Stimulated activated CD4-positive, alpha-beta T cell treated with anti-CD3 and anti-CD28 coated beads, Interleukin-1b, Interleukin-23, amount 100 ng/mL, for 1 hour (primary cell): Measurements from ENCODE around the gene BFSP1.

Source experiments
- DNase-seq, 2 donors: peaks; one replicate each; pipeline ENCODE4 v3.0.0-alpha.2; 2020; ENCODE audit warnings: low read depth in 2 of 2

Gene BFSP1

DNA sequence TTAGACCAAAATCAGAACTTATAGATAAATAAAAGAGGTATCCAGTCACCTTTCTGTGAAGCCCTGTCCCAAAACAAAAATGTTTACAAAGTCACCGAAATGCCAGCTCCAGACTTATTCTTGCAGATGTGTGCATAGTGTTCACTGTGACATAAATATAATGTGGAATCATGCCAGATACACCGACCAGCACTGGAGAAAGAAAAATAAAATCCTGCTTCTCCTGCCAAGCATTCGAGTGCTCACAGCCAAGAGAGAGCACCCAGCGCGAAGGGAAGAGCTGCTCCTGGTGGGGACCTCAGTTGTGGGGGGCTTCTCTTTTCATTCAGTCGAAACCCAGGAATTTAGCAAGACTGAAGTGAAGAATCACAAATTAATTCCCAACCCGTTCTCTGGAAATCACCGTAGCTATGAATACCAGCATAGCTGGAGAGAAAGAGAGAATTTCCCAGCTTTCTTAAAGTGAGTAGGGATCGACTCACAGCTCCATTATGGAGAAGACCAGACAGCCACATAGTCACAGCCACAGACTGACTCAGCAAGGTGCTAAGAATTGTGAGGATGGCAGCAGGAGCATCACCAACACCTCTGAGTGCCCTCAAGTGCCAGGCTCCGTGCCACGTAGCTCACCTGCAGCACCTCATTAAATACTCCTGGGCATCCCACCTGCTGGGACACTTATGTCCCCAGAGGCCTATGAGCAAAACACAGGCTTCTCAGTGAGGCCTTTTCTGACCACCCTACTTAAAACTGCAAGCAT lies 33.2 kb downstream of the BFSP1 start:
- DNase-seq: no peak

DNA sequence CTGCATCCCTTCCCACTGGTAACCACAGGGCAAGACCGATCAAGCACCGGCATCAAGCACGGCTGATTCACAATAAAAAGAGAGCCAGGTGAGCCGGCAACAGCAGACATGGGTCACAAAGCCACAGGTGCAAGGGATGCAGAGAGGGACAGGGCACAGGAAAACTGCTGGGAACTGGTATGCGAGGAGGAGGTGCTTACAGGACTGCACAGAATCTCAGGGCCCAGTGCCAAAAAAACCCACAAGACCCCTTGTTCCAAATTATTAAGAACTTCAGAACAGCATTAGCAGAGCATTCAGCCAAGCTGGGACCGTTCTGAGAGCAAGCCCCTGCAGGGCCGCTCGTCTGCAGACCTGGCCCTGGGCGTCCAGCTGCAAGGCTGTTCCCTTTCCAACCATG lies 35.4 kb downstream of the BFSP1 start:
- no peak for DNase-seq

DNA sequence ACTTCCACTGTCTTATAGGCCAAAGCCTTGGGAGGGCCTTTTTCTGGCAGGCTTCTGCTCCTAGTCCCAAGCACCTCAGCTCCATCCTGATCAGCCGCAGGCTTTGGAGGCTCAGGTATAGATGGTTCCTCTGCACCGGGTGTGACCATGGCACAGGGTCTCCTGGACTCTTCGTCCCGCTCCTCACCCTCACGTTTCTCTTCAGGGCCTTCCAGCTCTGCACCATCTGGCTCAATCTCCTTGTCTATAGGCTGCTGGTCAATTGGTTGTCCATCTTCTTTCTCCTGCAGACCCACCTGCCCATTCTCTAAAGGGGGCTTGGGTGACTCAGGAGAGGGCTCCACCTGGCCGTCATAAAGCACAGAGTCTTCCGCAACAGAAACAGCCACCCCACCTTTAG lies 37.0 kb downstream of the BFSP1 start:
- DNase-seq: no peak

DNA sequence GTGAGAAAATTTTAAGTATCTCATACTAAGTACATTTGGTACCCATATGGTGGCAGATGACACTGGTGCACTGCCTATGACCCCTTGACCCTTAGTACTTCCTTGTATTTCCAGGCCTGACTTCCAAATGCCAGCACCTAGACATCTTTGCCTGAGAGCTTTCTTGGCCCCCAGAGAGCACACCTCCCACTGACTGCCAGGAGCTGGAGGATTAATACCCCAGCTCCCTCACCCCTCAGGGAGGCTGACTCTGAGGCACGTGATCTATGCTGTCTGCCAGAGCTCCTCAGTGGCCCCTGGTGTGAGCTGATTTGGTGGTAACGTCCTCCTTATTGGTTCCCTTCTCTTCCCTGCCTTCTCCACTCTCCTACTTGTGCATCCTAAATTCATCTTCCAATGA lies 38.0 kb downstream of the BFSP1 start:
- no peak for DNase-seq

DNA sequence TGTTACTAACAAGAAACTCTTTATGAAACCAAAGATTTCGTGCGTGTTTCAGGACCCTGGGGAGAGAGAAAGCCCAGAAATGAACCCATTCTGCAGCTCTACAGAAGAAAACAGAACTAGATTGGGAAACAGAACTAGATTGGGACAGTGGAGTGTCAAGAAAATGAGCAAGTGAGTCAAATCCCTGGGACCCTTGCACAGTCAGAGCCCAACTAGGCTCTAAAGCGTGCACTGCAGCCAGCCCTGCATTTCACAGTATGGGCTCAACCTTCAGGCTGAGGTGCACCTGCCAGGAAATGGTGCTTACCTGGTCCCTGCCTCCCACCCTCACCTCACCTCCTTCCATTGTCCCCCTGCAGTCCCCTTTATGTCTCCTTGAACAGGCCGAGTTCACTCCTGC lies 39.7 kb downstream of the BFSP1 start:
- no peak for DNase-seq

DNA sequence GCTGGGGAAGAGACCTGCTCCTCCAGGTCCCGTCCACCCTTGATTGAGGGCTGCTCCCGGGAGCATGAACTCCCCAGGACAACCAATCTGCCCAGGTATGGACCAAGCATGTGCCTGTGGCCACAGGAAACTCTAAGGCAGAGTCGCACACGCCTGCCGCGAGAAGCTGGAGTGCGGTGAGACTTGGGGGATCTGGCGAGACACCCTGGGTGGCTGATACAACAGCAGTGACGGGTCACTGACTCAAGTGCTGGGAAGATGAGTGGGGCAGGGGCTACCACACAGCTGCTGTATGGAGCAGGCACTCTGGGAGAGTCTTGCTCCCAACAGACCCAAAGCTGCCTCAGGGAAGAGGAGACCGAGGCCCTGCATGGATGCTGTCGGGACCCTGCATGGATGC lies 40.1 kb downstream of the BFSP1 start:
- DNase-seq: no peak

DNA sequence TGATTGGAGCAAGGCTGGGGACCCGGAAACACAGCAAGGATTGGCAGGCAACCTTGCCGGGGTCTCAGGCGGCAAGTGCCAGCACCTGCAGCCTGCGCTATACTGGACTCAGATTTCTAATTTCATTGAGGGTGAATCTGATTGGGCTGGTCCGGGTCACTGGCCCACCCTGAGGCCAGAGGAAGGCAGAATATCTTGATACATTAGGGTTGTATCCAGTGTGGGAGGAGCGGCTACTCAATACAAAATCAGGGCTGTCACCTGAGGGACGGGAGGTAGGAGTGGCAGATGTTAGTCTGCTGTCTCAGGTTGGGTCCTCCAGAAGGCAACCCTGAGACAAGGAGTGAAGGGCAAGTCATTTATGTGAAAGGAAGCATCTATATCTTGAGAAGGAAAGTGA lies 40.7 kb downstream of the BFSP1 start:
- DNase-seq: no peak

DNA sequence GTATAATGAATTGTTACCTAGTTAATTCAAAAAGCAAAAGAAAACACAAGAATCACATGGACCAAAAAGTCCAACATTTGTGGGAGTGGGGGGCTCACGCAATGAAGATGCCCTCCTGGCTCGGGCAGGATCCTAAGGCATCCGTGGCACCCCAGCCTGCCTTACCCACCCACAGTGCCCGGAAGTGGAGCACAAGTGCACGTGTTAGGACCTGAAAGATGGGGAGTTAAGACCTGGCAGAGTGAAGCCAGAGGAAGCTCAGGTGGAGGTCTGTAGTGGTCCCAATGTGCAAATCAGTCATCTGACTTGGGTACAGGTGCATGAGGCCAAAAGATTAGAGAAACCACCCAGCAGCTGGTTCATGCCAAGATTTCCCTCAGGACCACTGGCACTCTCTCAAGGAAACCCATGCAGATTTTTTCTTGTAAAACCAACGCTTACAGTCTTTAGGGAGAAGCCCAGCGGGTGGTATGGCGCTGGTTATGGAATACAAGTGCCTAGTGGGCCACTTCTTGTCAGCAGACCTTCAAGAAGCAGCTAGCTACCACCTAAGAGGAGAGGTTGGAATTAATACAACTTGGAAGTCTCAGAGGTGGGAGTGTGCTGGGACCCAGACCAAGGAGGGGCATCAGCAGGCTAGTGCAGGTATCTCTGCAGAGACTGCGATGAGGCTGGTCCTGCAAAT lies 42.1 kb downstream of the BFSP1 start:
- DNase-seq: no peak

DNA sequence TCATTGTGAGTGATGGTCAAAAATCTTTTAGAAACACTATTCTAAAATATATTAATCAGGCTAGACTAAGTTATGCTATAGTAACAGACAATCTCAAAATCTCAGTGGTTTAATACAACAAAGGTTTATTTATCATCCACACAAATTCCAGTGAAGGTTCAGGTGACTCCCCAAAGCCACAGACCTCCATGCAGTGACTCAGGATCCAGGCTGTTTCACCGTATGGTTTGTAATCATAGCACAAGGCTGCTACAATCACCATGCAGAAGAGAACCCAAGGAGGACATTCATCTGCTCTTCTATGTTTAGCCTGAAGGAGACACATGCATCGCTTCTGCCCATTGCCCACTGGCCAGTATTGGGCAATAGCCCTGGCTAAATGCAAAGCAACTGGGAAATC lies 46.2 kb downstream of the BFSP1 start:
- no peak for DNase-seq

DNA sequence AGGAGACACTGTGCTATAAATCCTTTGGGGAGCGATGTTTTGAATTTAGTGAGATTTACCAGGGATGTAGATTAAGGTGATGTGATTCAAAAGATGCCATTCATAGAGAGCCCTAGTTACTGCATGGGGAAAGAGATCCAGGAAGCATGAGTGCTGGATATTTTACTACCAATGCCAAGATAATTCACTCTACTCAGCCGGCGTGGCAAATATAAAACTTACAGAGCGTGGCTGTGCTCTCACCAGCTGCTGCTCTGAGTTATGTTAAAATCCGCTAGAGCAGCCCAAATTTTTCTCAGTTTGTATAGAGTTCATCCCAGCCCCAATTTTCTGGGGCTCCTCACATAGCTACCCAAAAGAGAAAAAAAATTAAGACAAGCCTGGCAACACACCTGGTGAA lies 48.6 kb downstream of the BFSP1 start:
- DNase-seq: no peak

DNA sequence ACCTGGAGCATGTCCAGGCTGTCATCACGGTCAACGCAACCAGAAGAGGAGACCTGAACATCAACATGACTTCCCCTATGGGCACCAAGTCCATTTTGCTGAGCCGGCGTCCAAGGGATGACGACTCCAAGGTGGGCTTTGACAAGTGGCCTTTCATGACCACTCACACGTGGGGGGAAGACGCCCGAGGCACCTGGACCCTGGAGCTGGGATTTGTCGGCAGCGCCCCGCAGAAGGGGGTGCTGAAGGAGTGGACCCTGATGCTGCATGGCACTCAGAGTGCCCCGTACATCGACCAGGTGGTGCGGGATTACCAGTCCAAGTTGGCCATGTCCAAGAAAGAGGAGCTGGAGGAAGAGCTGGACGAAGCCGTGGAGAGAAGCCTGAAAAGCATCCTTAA lies 49.5 kb downstream of the BFSP1 start:
- DNase-seq: no peak

DNA sequence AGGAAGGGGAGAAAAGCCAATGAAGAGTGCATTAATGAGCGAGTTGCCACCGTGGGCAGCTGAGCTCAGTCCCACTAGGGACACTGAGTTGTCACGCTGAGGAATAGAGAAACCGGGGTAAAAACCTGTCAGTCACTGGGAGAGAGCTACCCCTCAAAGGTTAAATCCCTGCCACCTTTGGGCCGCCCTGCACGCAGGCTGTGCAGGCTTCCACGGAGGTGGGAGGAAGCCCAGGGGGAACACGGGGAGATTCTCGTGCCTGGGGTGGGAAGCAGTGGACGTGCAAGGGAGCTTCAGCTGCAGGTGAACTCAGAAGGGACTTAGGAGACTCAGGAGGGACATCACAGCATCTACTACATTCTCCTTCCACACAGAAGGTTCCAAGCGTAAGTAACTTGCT lies 50.5 kb downstream of the BFSP1 start:
- DNase-seq: no peak

DNA sequence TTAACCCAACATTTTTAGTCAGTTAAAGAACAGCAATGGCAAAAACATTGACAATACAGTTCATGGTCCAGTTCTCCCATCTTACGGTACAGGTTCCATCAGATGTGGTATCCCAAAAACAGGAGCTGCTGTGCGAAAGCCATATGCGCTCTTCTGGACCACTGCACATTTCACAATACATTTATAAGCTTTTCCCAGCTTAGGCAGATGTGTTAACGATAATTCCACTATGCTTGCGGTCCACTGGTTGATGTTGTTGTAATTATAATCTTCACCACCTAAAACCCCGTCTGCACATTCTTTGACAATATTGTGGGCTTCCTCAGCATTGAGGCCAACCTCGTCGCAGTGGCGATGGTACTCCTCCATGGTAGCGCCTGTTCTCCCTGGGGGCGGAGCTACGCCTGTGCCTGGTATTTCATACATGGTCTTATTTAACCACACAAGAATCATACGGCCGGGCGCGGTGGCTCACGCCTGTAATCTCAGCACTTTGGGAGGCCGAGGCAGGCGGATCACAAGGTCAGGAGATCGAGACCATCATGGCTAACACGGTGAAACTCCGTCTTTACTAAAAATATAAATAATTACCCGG lies 52.0 kb downstream of the BFSP1 start:
- no peak for DNase-seq

DNA sequence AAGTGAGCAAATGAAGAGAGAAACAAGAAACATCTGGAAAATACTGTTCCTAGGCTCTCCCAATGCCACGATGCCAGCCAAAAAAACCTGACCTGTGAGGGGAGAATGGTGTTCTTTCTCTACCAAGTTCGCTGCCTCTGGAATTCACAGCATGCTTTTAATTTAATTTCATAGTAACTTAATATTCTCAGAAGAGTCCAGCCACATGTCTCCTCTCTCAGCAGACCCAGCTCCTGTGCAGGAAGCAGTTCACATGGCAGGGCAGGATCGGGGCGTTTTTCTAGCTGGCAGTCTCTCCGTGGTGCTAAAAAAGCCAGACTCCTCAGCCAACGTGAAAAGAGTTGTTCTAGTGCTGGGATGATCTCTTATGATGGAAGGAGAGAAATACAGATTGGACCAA lies 57.5 kb downstream of the BFSP1 start:
- DNase-seq: no peak

DNA sequence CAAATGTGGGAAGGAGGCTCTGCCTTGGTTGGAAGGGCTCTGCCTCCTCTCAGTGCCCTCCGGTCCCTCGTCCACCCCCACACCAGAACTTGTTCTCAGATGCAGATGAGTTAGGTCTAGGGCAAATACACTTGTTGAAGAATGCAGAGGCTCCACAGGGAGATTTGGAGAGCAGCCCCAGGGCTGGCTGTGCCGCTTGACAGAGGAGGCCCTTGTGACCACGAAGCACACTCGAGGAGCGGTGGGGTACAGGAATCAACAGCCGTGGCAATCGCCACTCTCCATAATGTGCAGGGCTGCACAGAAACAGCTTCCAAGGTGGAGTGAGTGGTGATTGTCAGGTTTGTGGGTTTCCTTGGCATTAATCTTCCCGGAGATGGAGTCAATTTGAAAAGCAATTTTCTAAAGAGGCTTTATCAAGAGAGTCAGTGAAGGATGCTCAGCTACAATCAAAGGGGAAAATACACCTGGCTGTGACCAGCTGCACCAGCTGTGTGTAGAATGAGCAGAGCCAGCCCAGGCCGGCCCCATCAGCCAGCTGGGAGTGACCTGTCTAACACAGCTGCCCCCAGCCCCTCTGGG lies 59.5 kb downstream of the BFSP1 start:
- DNase-seq: no peak

DNA sequence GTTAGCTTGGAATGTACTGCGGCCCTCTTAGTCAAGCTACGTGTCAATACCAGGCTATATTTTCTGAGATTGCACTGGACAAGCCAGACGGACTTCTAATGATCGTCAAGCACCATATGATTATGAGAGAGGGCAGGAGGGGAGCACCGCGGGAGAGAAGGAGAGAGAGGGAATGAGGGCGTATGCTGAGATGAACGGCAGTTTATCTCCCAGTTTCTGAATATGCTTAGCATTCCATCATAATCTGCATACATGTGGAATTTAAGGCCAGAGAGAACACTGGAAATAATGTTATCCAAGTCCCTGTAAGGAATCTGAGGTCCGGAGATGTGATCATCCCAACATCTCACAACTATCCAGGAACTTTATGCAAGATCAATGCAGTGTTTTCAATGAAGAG lies 60.2 kb downstream of the BFSP1 start:
- no peak for DNase-seq

DNA sequence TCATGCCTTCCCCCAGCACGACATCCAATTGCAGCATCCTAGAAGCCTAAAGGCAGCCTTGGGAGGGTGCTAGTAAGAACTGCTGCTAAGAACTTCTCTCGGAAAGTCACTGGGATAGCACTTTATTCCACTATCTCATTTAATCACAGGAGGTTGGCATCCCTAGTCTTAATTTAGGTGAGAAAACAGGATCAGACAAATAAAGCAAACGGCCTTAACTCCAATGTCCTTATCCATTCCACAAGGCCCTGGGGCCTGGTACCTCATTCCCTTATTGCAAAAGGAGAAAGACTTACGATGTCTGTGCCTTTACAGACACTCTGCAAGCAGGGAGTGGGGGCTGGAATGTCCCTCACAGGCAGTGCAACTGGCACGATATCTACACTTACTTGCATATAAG lies 60.7 kb downstream of the BFSP1 start:
- DNase-seq: no peak

DNA sequence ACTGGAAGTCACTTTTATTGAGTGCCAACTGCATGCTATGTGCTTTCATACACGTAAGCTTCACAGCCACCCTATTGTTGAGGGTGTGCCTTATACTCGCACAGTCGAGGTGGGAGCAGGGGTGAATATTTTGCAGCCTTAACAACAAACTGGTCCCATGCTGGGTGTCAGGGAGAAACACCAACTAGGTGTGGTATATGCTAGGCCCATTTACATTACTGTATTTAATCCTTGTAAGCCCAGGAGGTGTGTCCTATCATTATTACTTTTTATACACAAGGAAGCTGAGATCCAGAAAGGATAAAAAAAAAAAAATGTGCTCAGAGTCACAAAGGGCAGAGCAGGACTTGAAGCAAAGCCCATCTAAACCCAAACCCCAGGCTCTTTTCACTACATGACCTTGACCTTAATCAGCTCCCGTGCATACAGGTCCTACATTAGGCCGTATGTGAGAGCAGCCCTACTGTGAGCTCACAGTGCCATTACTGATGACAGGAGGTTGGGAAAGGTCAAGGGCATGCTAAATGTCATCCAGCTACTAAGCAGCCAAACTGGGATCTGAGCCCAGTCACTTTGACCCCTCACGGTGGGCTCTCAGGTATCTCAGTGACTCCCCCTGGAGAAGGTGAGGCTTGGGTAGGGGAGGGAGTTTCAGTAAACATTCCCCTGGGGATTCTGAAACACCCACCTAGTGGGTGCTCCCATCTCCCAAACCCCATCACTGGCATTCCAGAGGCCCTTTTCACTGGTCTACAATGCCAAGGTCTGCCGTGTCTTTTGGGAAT lies 61.7 kb downstream of the BFSP1 start:
- no peak for DNase-seq

DNA sequence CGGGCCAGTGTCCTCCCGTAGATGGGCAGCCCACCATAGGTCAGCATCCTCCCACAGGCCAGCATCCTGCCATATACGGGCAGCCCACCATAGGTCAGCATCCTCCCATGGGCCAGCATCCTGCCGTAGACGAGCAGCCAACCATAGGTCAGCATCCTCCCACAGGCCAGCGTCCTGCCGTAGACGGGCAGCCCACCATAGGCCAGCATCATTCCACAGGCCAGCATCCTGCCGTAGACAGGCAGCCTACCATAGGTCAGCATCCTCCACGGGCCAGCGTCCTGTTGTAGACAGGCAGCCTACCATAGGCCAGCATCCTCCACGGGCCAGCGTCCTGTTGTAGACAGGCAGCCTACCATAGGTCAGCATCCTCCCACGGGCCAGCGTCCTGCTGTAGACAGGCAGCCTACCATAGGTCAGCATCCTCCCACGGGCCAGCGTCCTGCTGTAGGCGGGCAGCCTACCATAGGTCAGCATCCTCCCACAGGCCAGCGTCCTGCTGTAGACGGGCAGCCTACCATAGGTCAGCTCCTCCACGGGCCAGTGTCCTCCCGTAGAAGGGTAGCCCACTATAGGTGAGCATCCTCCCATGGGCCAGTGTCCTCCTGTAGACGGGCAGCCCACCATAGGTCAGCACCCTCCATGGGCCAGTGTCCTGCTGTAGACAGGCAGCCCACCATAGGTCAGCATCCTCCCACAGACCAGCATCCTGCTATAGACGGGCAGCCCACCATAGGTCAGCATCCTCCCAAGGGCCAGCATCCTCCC lies 62.9 kb downstream of the BFSP1 start:
- no peak for DNase-seq

DNA sequence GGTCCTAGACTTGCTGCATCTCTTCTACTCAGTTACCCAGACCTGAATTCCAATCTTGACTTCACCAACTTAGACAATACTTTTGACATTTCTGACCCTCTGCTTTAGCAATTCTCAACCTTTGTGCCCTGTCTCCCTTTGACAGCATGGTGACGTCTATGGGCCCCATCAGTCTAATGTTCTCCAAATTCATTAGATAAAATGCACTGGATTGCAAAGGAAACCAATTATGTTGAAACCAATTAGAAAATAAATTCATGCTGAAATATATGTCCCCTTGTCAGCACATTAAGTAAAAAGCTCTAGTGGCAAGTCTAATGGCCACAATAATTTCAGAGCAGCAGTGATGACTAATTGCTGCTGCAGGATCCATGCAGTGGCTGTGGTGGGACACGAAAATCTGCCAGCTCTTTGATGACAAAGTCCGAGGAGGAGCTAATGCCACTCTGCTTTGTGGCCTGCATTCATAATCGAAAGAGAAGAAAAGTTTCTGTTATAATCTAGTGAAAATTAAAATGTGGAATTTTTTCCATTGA lies 64.0 kb downstream of the BFSP1 start:
- DNase-seq: no peak

DNA sequence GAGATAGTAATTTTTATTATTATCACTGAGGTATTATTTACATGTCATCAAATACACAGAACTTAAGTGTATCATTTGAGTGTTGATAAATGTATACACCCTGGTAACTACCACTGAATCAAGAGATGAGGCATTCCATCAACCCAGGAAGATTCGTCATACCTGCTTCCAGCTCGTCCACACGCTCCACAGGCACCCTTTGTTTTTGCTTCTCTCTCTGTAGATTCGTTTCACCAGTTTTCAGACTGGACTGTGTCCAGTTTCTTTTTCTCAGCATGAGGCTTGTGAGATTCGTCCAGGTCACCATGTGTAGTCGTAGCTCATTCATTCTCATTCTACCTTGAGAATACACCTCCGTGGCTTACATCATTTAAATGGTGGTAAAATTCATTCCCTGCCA lies 64.5 kb downstream of the BFSP1 start:
- DNase-seq: no peak
